Inflammatory macrophage (primary cell): Measurements from ENCODE around the gene MYLK.
"Not testable (repeated sequence)": the region's sequence is repeated elsewhere in the genome, so short reads cannot be mapped to it uniquely, and the experiment has no call there.

Experiments
- DNase-seq, 2 donors: peaks; one replicate each; pipeline ENCODE4 v3.0.0-alpha.2; 2020 to 2022

The MYLK gene

GRCh38 chr3:123618076-123618708, 265.9 kb downstream of the MYLK start:
- DNase-seq: no peak

- no peak for DNase-seq
Observed at GRCh38 chr3:123616593-123616992, 267.5 kb downstream of the MYLK start.

GRCh38 chr3:123613543-123613942, 270.6 kb downstream of the MYLK start:
- DNase-seq: no peak

- not testable (repeated sequence) for DNase-seq
Observed at GRCh38 chr3:123611674-123612073, 272.5 kb downstream of the MYLK start.

- no peak for DNase-seq
Observed at GRCh38 chr3:123611082-123611481, 273.1 kb downstream of the MYLK start.

GRCh38 chr3:123610331-123610730, 273.8 kb downstream of the MYLK start:
- DNase-seq: no peak

- DNase-seq: no peak
Observed at GRCh38 chr3:123609063-123609462, 275.1 kb downstream of the MYLK start.

GRCh38 chr3:123608263-123608937, 275.7 kb downstream of the MYLK start:
- no peak for DNase-seq

- no peak for DNase-seq
Observed at GRCh38 chr3:123606527-123606926, 277.6 kb downstream of the MYLK start.

GRCh38 chr3:123605789-123606234, 278.3 kb downstream of the MYLK start:
- no peak for DNase-seq

GRCh38 chr3:123603153-123603552, 281.0 kb downstream of the MYLK start:
- DNase-seq: not testable (repeated sequence)

GRCh38 chr3:123602325-123602724, 281.8 kb downstream of the MYLK start:
- no peak for DNase-seq

- not testable (repeated sequence) for DNase-seq
Observed at GRCh38 chr3:123600863-123601262, 283.3 kb downstream of the MYLK start.

- DNase-seq: no peak
Observed at GRCh38 chr3:123597561-123597960, 286.6 kb downstream of the MYLK start.

- no peak for DNase-seq
Observed at GRCh38 chr3:123595396-123596180, 288.5 kb downstream of the MYLK start.

- no peak for DNase-seq
Observed at GRCh38 chr3:123593381-123593780, 290.8 kb downstream of the MYLK start.

GRCh38 chr3:123590685-123591450, 293.3 kb downstream of the MYLK start:
- DNase-seq: no peak

- DNase-seq: no peak
Observed at GRCh38 chr3:123587401-123587800, 296.7 kb downstream of the MYLK start.

- no peak for DNase-seq
Observed at GRCh38 chr3:123586968-123587367, 297.2 kb downstream of the MYLK start.

GRCh38 chr3:123586131-123586530, 298.0 kb downstream of the MYLK start:
- peak; percentile 11 to 36 for DNase-seq

- peak; percentile 98 for DNase-seq
Observed at GRCh38 chr3:123584988-123585937, 298.9 kb downstream of the MYLK start, which contains the start of gene HACD2. Gene HACD2, minus strand, starts transcription at chr3:123585053. Its CDS starts 26 bp downstream, at chr3:123585027.
